Fibroblast of mammary gland (primary cell): Measurements from ENCODE around the gene GRK3.
"Not testable (repeated sequence)": the region's sequence is repeated elsewhere in the genome, so short reads cannot be mapped to it uniquely, and the experiment has no call there.

Source experiments
- DNase-seq: peaks from one replicate; pipeline ENCODE4 v3.0.0-alpha.2; 2010; ENCODE audit warnings: low read depth
- H3K4me3 ChIP-seq: 2 replicates; pipeline ENCODE4 v1.5.1; 2011; ENCODE audit warnings: low read depth, mild to moderate bottlenecking, low read length, moderate library complexity; ENCODE audit not compliant: control insufficient read depth
- CTCF ChIP-seq: conservative IDR thresholded peaks from 2 replicates; pipeline ENCODE4 v1.5.1; 2011; ENCODE audit warnings: low read depth, low read length, inconsistent platforms; ENCODE audit not compliant: control insufficient read depth, insufficient read depth

The GRK3 gene

GRCh38 chr22:25569983-25570382 lies 5.5 kb downstream of the GRK3 start:
- no peak overlapping the region for H3K4me3 ChIP-seq
- DNase-seq: no peak
- no peak for TF ChIP-seq CTCF

- DNase-seq: no peak
- no peak for TF ChIP-seq CTCF
- H3K4me3 ChIP-seq: no peak overlapping the region
Observed at GRCh38 chr22:25570486-25570885, 6.0 kb downstream of the GRK3 start.

- not testable (repeated sequence) for H3K4me3 ChIP-seq, DNase-seq
Observed at GRCh38 chr22:25571969-25572707, 7.7 kb downstream of the GRK3 start.

- no peak for TF ChIP-seq CTCF
- no peak overlapping the region for H3K4me3 ChIP-seq
- DNase-seq: no peak
Observed at GRCh38 chr22:25572708-25573171, 8.3 kb downstream of the GRK3 start.

- H3K4me3 ChIP-seq: no peak overlapping the region
- DNase-seq: no peak
- no peak for TF ChIP-seq CTCF
Observed at GRCh38 chr22:25573841-25574240, 9.4 kb downstream of the GRK3 start.

GRCh38 chr22:25574736-25575135 lies 10.3 kb downstream of the GRK3 start:
- no peak overlapping the region for H3K4me3 ChIP-seq
- TF ChIP-seq CTCF: no peak
- no peak for DNase-seq

- H3K4me3 ChIP-seq, DNase-seq: not testable (repeated sequence)
Observed at GRCh38 chr22:25575674-25576392, 11.4 kb downstream of the GRK3 start.

GRCh38 chr22:25581452-25581851 lies 17.0 kb downstream of the GRK3 start:
- not testable (repeated sequence) for DNase-seq

More at GRCh38 chr22:25581452-25581851, 17.0 kb downstream of the GRK3 start:
- H3K4me3 ChIP-seq: not testable (repeated sequence)
